H54 (cell line): ENCODE data around the gene RAMP1.
"Not testable (repeated sequence)": the region's sequence is repeated elsewhere in the genome, so short reads cannot be mapped to it uniquely, and the experiment has no call there.

Source experiments
- DNase-seq: peaks from one replicate; pipeline ENCODE4 v3.0.0; 2011; ENCODE audit warnings: low spot score, mixed read lengths; ENCODE audit not compliant: insufficient read length
- FAIRE-seq: peaks from 3 replicates; lab custom pipeline; 2011; peaks lifted over from hg19 to GRCh38; lab: Jason Lieb, UNC
- POLR2A ChIP-seq: IDR thresholded peaks from 2 replicates; pipeline ENCODE4 v1.6.1; 2011; ENCODE audit warnings: low read depth, mild to moderate bottlenecking, low read length

Gene RAMP1

DNA sequence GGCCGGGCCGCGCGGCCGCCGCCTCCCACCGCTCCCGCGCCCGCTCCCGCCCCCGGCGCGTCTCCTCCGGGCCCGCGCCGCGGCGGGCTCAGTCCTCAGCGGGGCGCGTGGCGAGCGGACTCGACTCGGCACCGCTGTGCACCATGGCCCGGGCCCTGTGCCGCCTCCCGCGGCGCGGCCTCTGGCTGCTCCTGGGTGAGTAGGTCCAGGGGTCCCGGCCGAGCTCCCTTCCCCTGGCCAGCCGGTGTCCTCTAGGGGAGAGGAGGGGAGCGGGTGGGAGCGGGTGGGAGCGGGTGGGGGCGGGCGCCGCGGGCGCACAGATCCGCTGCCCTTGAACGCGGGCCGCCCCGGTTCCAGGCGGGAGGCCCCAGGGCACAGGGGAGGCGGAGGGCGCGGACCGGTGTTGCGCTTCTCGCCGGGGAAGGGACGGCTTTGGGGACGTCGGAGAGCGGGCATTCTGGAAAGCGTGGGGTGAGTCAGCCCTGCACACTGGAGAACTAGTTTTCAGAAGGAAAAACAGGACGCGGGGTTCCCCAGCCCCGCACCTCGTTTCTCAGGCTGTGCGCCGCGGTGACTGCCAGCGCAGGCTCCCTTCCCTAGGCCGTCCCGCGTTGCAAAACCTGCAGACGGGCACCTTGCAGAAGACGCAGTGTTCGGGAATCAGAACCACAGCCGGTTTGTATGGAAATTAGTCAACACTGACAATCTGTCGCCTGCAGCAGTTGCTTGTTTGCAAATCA lies at the start of gene RAMP1:
Gene RAMP1 (plus strand): TSS at position 91 of the 740 bp plus-strand sequence. CDS start 53 bp downstream, at position 144.
- peak; percentile 43; the same call in 1 of the 2 replicates for TF ChIP-seq POLR2A
- FAIRE-seq: no peak

DNA sequence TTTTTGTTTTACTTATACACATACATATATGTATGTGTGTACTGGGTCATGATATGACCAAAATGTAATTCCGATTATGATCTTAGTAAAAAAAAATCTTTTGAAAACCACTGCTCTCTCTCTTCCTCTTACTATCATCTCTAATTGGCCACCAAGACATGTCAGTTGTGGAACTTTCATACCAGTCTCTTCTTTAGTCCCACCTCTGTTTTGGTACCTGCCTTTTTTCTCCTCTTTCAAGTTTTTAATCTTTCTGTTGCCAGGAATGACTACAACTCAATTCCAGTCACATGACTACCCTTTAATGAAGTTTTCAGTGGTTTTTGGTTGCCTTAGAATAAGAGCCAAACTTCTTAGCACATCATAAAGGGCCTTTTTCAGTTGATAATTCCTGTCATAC lies 43.8 kb upstream of the RAMP1 start:
- FAIRE-seq (no peak), DNase-seq (no peak)
- no peak for TF ChIP-seq POLR2A

More for the DNA sequence above, at the start of gene RAMP1:
- DNase-seq: no peak

DNA sequence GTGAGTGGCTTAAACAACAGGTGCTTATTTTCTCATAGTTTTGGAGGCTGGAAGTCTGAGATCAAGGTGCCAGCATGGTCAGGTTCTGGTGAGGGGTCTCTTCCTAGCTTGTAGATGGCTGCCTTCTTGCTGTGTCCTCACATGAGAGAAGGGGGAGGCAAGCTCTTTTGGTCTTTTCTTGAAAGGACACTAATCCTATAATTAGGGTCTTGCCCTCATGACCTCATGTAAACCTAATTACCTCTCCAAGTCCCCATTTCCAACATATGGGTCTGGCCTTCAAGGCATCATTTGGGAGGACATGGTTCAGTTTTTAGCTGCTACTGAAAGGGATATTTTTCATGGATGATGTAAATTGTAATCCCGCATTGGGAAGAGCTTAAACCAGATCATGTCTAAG lies 42.9 kb upstream of the RAMP1 start:
- no peak for FAIRE-seq
- TF ChIP-seq POLR2A: no peak

DNA sequence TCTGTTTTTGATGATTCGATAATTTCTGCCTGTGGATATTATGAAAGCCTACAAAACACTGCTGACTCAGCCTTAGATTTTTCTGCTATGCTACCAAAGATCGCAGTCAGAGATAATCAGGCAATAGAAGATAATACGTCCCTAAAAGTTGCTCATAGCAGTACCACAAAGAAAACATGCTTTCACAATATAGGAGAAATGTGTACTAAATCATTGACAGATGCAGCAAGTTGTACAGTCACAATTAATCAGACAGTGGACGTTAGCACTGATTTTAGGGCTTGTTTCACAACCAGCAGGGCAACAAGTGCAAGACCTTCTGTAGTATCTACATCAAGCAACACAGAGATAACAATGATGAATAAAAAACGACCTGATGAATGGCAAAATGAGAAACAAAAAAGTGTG lies 41.4 kb upstream of the RAMP1 start:
- FAIRE-seq (peak; percentile 90), DNase-seq (no peak)
- TF ChIP-seq POLR2A: no peak

More for the DNA sequence above, 42.9 kb upstream of the RAMP1 start:
- DNase-seq: no peak

DNA sequence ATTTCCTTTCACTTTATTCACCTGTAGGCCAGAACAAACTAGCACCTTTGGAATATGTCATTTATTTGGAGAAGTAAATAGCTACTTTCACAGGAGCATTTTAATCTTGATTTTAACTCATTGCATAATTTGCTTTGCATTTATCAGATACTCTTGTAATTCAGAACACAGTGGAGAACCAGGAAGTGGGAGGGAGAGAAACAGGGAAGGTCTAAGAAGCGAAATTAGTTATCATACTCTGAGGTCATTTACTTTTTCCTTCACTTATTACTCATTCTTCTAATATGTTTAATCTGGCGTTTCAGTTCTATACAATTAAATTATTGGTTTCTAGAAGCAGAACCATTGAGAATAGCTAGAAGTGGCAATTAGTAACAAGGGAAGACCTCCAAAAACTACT lies 40.2 kb upstream of the RAMP1 start:
- no peak for DNase-seq

DNA sequence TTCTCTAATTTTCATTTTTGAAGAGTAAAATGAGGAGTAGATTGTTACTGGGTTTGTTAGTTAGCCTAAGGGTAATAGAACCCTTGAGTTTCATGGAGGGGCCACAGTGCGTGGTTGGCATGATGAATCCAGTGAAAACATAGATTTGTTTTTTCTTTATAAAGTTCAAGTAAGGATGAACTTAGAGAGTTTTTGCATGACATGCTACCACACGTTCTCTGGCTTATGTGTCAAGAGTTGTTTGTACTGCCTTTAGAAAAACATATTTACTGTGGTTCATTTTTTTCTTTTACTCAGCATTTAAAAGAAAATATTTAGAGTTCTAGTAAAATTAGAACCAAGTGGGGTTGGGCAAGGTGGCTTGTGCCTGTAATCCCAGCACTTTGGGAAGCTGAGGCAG lies 39.0 kb upstream of the RAMP1 start:
- no peak for TF ChIP-seq POLR2A
- DNase-seq (no peak), FAIRE-seq (no peak)

More for the DNA sequence above, 40.2 kb upstream of the RAMP1 start:
- FAIRE-seq: peak; percentile 11
- TF ChIP-seq POLR2A: no peak

DNA sequence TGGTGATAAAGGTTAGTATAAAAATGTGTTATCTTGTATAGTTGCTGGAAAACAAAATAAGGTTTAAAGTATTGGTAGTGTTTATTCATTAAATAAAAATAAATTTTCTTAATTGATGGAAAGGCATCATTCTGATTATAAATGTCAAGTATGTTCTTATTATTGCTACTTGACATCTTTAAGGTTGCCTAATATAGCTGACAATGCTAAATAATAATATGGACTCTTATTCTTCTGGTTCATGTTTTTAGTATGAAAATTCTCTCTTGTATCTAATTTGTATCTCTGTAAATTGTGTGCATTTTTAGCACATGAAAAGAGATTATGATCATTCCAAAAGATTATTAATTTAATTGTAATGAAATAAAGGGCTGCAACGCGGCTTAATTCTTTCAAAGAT lies 35.9 kb upstream of the RAMP1 start:
- FAIRE-seq (no peak), DNase-seq (no peak)
- TF ChIP-seq POLR2A: no peak

DNA sequence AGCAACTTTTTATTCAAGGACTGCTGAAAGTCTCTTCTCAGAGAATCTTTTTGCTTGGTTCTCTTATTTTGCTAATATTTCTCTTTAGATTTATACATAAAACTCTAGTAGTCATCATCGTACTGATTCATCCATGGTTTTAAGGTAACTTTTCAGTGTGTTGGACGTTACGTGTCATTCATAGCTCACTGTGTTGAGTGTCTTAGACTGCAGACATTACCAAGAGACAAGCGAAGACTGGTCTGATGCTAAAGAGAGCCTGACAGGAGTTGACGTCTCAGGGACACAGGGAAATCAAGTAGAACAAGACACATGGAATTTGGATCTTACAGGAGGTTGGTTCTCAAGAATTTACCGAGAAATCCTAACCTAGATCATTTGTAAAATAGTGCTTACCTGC lies 35.3 kb upstream of the RAMP1 start:
- no peak for TF ChIP-seq POLR2A
- DNase-seq: no peak
- FAIRE-seq: no peak

DNA sequence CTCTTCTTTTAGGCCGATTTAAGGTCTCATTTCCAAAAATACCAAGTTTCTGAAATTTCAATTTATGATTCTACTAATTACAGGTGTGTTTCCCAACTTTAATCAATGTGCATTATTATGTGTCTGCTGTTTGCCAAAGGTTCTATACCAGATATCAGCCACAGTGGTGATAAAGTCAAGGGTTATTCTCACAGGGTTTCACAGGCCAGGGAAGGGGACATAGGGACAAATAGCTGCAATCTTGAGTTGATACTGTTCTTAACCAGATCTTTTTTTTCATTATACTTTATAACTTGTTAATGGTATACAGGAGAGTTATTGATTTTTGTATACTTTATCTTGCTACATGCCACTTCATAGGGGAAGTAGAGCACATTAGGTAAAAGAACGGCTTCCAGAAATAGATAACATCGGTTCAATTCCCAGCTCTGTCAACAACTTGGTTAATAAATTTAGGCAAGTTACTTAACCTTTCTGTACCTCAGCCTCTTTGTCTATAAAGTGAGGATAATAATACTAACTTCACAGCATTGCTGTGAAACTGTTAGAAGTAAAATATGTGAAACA lies 31.9 kb upstream of the RAMP1 start:
- no peak for DNase-seq
- TF ChIP-seq POLR2A: no peak
- no peak for FAIRE-seq

DNA sequence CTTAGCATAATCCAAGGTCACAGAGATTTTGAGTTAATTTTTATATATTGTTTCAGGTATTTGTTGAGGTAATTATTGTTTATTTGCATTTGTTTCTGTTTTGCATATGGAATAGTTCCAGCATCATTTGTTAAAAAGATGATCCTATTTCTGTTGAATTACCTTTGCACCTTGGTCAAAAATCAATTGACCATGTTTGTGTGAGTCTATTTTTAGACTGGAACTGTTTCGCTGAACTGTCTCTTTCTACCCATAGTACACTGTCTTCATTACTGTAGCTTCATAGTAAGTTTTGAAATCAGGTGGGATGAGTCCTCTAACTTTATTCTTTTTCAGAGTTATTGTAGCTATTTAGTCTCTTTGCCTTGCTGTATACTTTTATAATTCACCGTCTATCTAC lies 28.9 kb upstream of the RAMP1 start:
- FAIRE-seq (no peak), DNase-seq (no peak)
- TF ChIP-seq POLR2A: no peak

DNA sequence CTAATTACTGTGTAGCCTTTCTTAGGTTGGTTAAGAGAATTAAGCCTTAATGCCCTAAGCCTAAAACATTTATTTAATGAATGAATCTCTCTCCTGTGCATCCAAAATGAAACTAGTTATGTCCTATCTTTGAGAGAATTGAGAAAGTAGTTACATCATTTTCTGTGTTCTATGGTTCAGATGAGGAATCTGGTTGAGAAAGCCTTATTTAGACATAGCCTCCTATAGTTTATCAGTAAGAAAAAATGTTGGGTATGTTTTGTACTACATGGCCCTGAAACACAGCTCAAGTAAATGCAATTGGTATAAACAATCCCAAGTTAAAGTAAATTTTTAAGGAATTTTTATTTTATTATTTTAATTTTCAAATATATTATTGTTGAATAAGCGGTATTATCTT lies 25.9 kb upstream of the RAMP1 start:
- no peak for TF ChIP-seq POLR2A
- FAIRE-seq: no peak

DNA sequence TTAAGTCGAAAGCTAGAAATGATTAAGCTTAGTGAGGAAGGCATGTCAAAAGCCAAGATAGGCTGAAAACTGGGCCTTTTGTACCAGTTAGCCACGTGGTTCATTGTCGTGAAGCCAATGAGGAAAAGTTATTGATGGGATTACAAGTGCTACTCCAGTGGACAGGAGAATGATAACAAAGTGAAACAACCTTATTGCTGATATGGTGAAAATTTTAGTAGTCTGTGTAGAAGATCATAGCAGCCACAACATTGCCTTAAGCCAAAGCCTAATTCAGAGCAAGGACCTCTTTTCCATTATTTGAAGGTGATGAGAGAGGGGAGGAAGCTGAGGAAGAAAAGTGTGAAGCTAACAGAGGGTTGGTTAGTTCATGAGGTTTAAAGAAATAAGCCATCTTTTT lies 24.1 kb upstream of the RAMP1 start:
- FAIRE-seq (no peak), DNase-seq (no peak)
- TF ChIP-seq POLR2A: no peak

More for the DNA sequence above, 25.9 kb upstream of the RAMP1 start:
- no peak for DNase-seq

DNA sequence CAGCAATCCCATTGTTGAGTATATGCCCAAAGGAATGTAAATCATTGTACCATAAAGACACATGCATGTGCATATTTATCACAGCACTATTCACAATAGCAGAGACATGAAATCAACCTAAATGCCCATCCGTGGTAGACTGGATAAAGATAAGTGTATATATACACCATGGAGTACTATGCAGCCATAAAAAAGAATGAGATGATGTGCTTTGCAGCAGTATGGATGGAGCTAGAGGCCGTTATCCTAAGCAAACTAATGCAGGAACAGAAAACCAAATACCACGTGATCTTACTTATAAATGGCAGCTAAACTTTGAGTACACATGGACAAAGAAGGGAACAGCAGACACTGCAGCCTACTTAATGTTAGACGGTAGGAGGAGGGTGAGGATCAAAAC lies 18.4 kb upstream of the RAMP1 start:
- DNase-seq (no peak), FAIRE-seq (no peak)
- TF ChIP-seq POLR2A: no peak

DNA sequence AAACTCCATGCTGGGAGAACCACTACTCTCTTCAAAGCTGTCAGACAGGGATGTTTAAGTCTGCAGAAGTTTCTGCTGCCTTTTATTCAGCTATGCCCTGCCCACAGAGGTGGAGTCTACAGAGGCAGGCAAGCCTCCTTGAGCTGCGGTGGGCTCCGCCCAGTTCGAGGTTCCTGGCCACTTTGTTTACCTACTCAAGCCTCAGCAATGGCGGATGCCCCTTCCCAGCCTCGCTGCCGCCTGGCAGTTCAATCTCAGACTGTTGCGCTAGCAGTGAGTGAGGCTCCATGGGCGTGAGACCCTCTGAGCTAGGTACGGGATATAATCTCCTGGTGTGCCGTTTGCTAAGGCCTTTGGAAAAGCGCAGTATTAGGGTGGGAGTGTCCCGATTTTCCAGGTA lies 10.5 kb upstream of the RAMP1 start:
- DNase-seq, FAIRE-seq: not testable (repeated sequence)

DNA sequence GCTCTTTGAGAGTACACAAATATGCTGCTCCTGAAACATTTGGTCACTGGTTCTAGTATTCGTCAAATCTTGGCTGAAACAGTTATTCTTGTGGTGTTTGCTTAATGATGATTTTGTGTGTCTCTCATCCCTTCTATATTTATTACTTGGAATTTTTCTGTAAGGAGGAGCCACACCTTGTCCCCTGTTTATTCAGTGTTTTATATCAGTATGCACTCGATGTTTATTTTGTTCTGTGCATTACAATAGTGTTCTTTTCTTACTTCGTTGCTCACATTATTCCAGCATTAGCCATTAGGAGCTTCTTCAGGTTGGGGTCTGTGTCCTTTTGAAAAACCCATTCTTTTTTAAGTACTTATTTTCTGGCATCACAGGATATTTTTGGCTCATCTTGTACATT lies 5.1 kb upstream of the RAMP1 start:
- TF ChIP-seq POLR2A: no peak
- FAIRE-seq: no peak

More for the DNA sequence above, 5.1 kb upstream of the RAMP1 start:
- DNase-seq: no peak
